Vagina (tissue), 2 donors: ENCODE measurements around the gene ANKRD29. TPM values are rescaled to one million over a fixed set of nuclear protein-coding genes. Genes with fewer than 3 reads are reported as not detected.
"Not testable (repeated sequence)": the region's sequence is repeated elsewhere in the genome, so short reads cannot be mapped to it uniquely, and the experiment has no call there.

ENCODE experiments used
- DNase-seq, 2 donors: peaks; one replicate each; pipeline ENCODE4 v3.0.0-alpha.2; 2017; ENCODE audit errors: extremely low spot score in 2 of 2
- H3K27ac ChIP-seq: fragments of 200-600 bp; sonication (generic); one replicate; pipeline ENCODE4 v1.5.1; 2019
- H3K27me3 ChIP-seq: fragments of 200-600 bp; sonication (generic); one replicate; pipeline ENCODE4 v1.5.1; 2019
- H3K36me3 ChIP-seq, 2 donors: fragments of 200-600 bp; sonication (generic); one replicate each; pipeline ENCODE4 v1.5.1; 2017 to 2019
- H3K4me1 ChIP-seq: fragments of 200-600 bp; sonication (generic); one replicate; pipeline ENCODE4 v1.5.1; 2019
- H3K4me3 ChIP-seq, 2 donors: fragments of 200-600 bp; sonication (generic); 1 replicate in 1 of 2; 2 replicates in 1 of 2; pipeline ENCODE4 v1.5.1; 2016 to 2019
- H3K9me3 ChIP-seq: fragments of 200-600 bp; sonication (generic); one replicate; pipeline ENCODE4 v1.5.1; 2019
- POLR2A ChIP-seq, 2 donors: fragments of 450-650 bp; IDR thresholded peaks; one replicate each; pipeline ENCODE4 v1.6.1; 2017; ENCODE audit warnings: antibody characterized with exemption in 2 of 2, mild to moderate bottlenecking in 2 of 2, moderate library complexity in 2 of 2
- POLR2AphosphoS5 ChIP-seq, 2 donors: sonication (generic); formaldehyde crosslinking; IDR thresholded peaks; one replicate each; pipeline ENCODE4 v1.9.0; 2017; ENCODE audit warnings: antibody characterized with exemption in 2 of 2, mild to moderate bottlenecking in 2 of 2, low read depth in 1 of 2; ENCODE audit not compliant: insufficient read depth in 1 of 2
- intact Hi-C: fragments of 100-400 bp; cut with DNase I; formaldehyde crosslinking; loops from one replicate; pipeline ENCODE4 v1.15.1; 2023
- total RNA-seq: library from RNA; depleted of rRNA; stranded (reverse); fragments of >200 nt; gene quantifications from one replicate; pipeline ENCODE4 v1.2.3, GENCODE V29; 2016
- TF ChIP-seq, protein P1 (sequence below), 3 experiments: fragments of 450-650 bp in 2 of 3; fragments of 200-600 bp in 1 of 3; sonication (generic) in 1 of 3; IDR thresholded peaks; one replicate each; pipeline ENCODE4 v1.5.1; 2017 to 2019; ENCODE audit warnings: antibody characterized with exemption in 3 of 3, mild to moderate bottlenecking in 2 of 3, moderate library complexity in 2 of 3

ANKRD29 gene
- total RNA-seq, 1 donor from 2014 or later, result 32.9 TPM

DNA sequence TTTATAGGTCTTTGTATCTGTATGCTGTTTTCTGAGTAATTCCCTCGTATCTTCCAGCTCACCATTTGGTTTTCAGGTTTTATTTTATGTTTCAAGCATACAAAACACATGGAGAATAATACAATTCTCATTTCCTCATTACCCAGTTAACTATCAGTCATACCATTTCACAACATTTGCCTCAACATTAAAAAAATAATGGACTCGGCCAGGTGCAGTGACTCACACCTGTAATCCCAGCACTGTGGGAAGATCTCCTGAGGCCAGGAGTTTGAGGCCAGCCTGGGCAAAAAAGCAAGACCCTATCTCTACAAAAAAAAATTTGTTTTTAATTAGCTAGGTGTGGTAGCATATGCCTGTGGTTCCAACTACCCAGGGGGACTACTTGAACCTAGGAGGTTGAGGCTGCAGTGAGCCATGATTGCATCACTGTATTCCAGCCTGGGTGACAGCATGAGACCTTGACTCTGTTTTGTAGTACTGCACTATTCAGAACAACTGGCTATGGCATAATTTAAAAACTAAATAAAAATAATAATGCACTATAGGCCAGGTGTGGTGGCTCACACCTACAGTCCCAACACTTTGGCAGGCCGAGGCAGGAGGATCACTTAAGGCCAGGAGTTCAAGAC, 96.7 kb downstream of the ANKRD29 start:
- no peak for DNase-seq
- peaks cover 9% of the 10 kb centered on the region for H3K4me1 ChIP-seq
- TF ChIP-seq POLR2AphosphoS5 (IDR thresholded peaks at IDR 0.05; ENCODE audit: insufficient read depth in 1 of 2, low read depth in 1 of 2), result peak in 1 of 2 donors; percentile 48
- TF ChIP-seq, protein P1, sequence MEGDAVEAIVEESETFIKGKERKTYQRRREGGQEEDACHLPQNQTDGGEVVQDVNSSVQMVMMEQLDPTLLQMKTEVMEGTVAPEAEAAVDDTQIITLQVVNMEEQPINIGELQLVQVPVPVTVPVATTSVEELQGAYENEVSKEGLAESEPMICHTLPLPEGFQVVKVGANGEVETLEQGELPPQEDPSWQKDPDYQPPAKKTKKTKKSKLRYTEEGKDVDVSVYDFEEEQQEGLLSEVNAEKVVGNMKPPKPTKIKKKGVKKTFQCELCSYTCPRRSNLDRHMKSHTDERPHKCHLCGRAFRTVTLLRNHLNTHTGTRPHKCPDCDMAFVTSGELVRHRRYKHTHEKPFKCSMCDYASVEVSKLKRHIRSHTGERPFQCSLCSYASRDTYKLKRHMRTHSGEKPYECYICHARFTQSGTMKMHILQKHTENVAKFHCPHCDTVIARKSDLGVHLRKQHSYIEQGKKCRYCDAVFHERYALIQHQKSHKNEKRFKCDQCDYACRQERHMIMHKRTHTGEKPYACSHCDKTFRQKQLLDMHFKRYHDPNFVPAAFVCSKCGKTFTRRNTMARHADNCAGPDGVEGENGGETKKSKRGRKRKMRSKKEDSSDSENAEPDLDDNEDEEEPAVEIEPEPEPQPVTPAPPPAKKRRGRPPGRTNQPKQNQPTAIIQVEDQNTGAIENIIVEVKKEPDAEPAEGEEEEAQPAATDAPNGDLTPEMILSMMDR (IDR thresholded peaks at IDR 0.05), result no peak
- H3K9me3 ChIP-seq, result no peaks in the 10 kb centered on the region
- H3K4me3 ChIP-seq, result no peak overlapping the region
- no peaks in the 10 kb centered on the region for H3K27me3 ChIP-seq
- intact Hi-C loops, result no loop called here
- no peak overlapping the region for H3K27ac ChIP-seq
- H3K36me3 ChIP-seq, result peaks cover 0 to 43% of the 10 kb centered on the region in 2 donors

DNA sequence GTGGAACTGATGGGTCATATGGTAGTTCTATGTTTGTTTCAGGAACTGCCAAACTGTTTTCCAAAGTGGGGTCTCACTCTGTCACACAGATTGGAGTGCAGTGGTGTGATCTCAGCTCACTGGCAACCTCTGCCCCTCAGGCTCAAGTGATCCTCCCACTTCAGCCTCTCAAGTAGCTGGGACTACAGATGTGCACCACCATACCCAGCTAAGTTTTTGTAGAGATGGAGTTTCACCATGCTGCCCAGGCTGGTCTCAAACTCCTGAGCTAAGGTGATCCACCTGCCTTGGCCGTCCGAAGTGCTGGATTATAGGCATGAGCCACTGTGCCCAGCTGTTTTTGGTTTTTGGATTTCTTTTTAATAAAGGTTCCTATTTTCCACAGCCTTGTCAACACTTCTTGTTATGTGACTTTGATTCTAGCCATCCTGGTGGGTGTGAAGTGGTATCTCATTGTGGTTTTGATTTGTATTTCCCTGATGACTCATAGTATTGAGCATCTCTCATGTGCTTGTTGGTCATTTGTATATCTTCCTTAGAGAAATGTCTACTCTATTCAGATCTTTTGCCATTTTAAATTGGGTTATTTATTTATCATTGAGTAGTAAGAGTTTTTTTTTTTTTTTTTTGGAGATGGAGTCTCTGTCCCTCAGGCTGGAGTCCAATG, 99.2 kb downstream of the ANKRD29 start:
- H3K27me3 ChIP-seq, result no peaks in the 10 kb centered on the region
- TF ChIP-seq POLR2AphosphoS5 (IDR thresholded peaks at IDR 0.05; ENCODE audit: insufficient read depth in 1 of 2, low read depth in 1 of 2), result no peak
- TF ChIP-seq, protein P1 (IDR thresholded peaks at IDR 0.05), result no peak
- no peak for TF ChIP-seq POLR2A (IDR thresholded peaks at IDR 0.05)
- no peak overlapping the region for H3K4me3 ChIP-seq
- peaks cover 2% of the 10 kb centered on the region for H3K4me1 ChIP-seq
- H3K9me3 ChIP-seq, result no peaks in the 10 kb centered on the region
- no peak overlapping the region for H3K27ac ChIP-seq
- intact Hi-C loops, result no loop called here
- no peak for DNase-seq
- H3K36me3 ChIP-seq, result peaks cover 0 to 56% of the 10 kb centered on the region in 2 donors

DNA sequence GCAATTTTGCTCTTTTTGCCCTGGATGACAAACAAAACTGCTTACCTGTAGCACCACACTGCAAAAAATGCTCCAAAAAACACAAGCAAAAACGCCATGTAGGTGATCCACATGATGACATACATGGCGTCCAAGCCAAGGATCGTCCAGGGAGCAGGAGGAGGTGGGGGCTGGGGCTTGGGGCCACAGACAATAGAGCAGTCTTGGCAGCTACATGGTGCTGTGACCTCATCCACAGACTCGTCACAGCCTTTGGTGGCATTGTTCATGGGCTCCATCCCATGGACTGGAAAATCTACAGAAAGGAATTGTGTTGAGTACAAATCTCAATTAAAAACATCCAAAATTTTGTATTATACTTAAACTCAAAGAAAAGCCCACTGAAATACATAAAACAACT, 102.5 kb downstream of the ANKRD29 start:
- H3K27ac ChIP-seq, result no peak overlapping the region
- H3K27me3 ChIP-seq, result no peaks in the 10 kb centered on the region
- no peaks in the 10 kb centered on the region for H3K9me3 ChIP-seq
- intact Hi-C loops, result no loop called here
- no peak overlapping the region for H3K4me3 ChIP-seq
- TF ChIP-seq, protein P1 (IDR thresholded peaks at IDR 0.05), result no peak
- no peak for TF ChIP-seq POLR2AphosphoS5 (IDR thresholded peaks at IDR 0.05; ENCODE audit: insufficient read depth in 1 of 2, low read depth in 1 of 2)
- TF ChIP-seq POLR2A (IDR thresholded peaks at IDR 0.05), result no peak
- H3K4me1 ChIP-seq, result no peaks in the 10 kb centered on the region
- DNase-seq, result no peak
- peaks cover 0 to 58% of the 10 kb centered on the region in 2 donors for H3K36me3 ChIP-seq

DNA sequence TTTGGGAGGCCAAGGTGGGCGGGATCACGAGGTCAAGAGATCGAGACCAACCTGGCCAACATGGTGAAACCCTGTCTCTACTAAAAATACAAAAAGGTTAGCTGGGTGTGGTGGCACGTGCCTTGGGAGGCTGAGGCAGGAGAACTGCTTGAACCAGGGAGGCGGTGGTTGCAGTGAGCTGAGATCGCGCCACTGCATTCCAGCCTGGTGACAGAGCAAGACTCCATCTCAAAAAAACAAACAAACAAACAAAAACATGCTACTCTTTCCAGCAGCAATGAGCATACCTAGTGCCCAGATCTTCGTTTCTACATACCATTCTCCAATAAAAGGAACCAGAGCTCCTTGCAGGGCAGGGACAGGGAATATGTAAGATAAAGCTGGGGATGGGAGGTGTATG, 105.2 kb downstream of the ANKRD29 start:
- H3K9me3 ChIP-seq, H3K27ac ChIP-seq, DNase-seq, H3K4me1 ChIP-seq, H3K4me3 ChIP-seq, H3K27me3 ChIP-seq, intact Hi-C loops: not testable (repeated sequence)
- peaks cover 0 to 80% of the 10 kb centered on the region in 2 donors for H3K36me3 ChIP-seq

DNA sequence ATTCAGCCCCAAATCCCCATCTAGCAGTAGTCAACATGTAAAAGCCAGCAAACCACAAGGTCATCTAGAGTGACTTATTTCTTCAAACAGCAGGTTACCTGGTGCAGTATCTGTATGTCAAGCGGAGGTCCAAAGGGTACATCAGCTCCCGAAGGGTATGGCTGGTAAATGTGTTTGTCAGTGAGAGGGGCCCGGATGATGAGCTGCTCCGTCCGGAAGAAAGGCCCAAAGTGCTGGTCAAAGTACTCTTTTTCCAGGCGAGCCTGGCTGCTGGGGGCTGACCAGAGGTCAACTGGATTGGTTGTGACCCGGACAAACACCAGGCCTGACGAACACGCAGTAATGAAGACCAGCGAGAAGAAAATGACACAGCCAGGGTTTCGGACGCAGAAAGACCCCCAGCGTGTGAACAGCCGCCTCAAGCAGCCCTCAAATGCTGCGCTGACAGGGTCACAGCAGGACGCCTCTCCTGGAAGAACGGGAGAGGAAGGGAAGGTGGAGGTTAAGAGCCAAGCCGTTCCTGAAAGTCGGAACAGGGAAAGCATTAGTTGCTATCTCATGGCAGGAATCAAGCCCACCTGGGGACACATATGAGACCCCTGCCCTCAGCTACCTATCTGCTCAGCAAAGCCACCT, 106.4 kb downstream of the ANKRD29 start:
- Histone ChIP-seq H3K4me3 (no peak overlapping the region), H3K9me3 (no peaks in the 10 kb centered on the region), H3K4me1 (no peaks in the 10 kb centered on the region), H3K27ac (no peak overlapping the region), H3K27me3 (no peaks in the 10 kb centered on the region), H3K36me3 (peaks cover 0 to 91% of the 10 kb centered on the region in 2 donors)
- TF ChIP-seq, protein P1 (IDR thresholded peaks at IDR 0.05), result no peak
- TF ChIP-seq POLR2AphosphoS5 (IDR thresholded peaks at IDR 0.05; ENCODE audit: insufficient read depth in 1 of 2, low read depth in 1 of 2) (no peak), POLR2A (IDR thresholded peaks at IDR 0.05) (no peak)
- intact Hi-C loops, result no loop called here
- no peak for DNase-seq
